GOT3 (cell line): Measurements from ENCODE around the gene PSMB2.

Source experiments
- DNase-seq: peaks from one replicate; lab custom pipeline; 2025; ENCODE audit warnings: mixed read lengths; lab: John Stamatoyannopoulos, UW

PSMB2 gene

DNA sequence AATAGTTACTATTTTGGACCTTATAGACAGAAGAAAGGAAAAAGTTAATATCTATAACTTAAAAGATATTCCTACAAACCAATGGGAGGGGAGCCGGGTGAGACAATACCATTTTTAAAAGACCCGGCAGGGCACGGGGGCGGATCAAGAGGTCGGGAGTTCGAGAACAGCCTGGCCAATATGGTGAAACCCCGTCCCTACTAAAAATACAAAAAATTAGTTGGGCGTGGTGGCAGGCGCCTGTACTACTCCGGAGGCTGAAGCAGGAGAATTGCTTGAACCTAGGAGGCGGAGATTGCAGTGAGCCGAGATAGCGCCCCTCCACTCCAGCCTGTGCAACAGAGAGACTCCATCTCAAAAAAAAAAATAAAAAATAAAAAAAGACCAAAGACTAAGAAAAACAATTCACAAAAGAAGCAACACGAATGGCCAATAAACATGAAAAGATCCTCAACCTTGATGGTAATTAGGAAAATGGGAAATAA is 1.2 kb upstream of the PSMB2 start:
- no peak for DNase-seq

DNA sequence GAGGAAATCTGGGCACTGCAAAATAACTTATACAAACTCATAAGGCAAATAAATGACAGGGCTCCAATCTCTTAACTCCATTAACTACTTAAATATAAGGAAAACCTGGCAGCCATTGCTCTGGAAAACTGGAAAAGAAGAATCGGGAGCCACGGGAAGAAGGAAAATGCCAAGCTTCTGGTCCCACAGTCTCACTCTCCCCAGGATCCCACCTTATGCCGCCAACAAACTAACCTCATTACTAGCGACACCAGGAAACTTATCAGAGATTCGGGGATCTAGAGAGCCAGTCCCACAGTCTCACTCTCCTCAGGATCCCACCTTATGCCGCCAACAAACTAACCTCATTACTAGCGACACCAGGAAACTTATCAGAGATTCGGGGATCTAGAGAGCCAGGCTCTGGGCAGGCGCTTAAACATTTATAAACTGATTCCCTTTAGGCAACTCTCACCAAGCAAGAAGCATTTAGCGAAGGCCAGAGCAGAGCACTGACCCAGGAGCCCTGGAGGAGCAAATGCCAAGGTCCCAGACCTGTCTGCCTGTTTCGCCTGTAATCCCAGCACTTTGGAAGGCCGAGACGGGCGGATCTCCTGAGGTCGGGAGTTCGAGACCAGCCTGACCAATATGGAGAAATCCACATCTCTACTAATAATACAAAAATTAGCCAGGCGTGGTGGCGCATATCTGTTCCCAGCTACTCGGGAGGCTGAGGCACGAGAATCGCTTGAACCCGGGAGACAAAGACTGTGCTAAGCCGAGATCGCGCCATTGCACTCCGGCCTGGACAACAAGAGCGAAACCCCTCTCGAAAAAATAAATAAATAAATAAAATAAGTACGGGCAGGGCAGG is 720 bp downstream of the PSMB2 start:
- DNase-seq, result no peak

DNA sequence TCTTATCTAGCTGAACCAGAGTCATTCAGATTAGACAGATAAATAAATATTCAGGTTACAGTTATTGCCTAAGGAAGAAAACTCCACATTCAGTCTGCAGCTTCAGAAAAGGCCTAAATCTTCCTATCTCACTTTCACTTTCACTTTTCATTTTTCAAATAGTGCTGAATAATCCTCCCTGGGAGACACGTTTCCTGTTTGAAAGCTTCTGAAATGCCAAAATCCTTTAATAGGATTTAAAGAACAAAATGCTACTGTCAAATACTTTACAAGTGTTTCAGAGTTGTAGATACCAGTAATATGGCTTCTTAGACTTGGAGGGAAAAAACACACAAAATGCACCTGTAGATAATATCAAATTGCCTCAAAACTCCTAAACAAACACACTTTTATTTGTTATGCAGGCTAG is 3.9 kb downstream of the PSMB2 start:
- no peak for DNase-seq

DNA sequence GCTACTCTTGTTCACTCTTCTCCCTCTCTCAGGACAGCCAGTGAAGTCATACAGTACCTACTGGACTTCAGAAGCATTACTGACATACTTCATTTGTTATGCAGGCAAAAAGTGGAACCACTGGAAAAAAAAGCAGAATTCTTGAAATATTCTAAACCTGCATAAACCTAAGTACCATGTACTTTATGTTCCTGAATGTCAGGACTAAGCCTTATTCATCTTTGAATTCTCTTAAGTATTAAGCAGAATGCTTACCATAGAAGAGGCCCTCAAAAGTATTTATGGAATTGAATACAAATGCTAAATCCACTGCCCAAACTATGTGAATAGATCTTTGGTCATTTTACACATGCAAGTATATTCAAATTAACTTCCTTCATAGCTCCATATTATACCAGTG is 7.8 kb downstream of the PSMB2 start:
- no peak for DNase-seq

DNA sequence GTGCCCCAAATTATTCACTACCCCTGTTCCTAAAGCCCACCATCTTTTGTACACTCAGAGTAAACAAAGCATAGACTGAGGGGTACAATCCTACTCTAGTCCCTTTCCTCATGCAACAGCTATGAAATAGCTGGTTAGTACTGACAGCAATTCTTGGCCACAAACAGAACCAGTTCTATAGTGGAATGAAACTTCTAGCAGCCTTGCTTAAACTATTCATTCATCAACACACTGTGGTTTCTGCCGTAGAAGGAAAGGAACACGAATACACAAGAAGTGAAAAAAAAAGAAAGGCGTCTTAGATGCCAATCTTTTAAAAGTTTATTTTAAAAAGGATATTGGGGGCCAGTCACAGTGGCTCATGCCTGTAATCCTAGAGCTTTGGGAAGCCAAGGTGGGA is 9.9 kb downstream of the PSMB2 start:
- DNase-seq, result no peak

DNA sequence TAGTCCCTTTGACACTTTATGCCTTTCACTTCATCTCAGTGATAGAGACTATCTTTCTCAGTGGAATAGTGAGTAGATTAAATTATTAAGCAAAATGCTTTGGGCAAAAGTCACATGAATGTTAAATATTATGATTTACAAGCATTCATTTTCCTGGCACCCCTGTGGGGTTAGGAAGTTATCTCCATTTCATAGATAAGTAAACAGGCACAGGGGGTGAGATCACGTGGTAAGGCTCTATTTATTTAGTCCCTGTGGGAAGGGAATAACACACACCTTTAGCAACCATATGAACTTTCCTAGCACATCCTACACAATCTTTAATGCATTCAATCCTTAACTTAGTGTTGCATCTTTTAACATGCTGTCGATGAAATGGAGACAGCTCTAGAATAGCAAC is 12.3 kb downstream of the PSMB2 start:
- DNase-seq, result no peak

DNA sequence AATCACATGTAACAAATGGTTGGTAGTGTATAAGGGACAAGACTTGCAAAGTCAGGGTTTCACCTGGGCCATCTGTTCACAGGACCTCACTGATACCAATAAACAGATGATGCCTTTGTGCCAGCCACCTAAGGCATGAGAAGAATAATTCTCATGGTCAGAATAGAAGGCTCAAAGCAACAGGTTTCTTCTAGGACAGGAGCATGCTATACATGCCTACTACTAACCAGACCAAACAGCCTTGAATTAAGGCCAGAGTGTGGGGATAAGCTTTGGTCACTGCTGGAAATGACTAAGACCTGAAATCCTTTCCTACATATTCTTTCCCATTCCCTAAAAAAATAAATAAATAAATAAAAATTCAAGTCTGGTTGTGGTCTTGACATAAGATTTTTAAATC is 17.5 kb downstream of the PSMB2 start:
- no peak for DNase-seq

DNA sequence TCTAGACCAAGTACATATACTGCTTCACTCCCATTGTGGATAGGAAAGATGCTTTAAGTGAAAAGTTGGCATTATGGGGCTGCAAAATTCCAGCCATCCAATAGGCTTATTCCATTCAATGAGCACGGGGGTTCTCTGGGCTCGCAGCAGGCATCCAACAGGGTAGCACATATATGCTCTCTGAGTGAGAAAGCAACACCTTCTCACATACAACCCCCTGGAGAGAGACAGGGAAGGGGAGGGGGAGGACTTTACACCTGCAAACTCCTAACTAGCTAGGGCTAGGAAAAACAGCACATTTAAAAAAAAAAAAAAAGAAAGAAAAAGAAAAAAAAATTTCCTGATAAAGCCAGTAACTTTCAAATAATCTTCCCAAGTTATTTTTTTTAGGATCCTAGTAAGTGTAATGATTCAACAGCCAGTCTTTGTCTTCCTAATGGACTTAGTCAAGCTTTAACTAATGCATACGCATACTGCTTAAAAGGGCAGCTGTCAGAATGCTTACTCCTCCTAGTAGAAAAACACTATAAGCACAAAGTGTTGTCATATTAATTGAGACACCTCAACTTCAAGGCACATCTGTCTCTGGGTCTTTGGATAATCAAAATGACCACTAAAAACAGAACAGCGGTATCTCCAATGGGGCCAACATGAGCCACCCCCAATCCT is 18.7 kb downstream of the PSMB2 start:
- DNase-seq, result no peak

DNA sequence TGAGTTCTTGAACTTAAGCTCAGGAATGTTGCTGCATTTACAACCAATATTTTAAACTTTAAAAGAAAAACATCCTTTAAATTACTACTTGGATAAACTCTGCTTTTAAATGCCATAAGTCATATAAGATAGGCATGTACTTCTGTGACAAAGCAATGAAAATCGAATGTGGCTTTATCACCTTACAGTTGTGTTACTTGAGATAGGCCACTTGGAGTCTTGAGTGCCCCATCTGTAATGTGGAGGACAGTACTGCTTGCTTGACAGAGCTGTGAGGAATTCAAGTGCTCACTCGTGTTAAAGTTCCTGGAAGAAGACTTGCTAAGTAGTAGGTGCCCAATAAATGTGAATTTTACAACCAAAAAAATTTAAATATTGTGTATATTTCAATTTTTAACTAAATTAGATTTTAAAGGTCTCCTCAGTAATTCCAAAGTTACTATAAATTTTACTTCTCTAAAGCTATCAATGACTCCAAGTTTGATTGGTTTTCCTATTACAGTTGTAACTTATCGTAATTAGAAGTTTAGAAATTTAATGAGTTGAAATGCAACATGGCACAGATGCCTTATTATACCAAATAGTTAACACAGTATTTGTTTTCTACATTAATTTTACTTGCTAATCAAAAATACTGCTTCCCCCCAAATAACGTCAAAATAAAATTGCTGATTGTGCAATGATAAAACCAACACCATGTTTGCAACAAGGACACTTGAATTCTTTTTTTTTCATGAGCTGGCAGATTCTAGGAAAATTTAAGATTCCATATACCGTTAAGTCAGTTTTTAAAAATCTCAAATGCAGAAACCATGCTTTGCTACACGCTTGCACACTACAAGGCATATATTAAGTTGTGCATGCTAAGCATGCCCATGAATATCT is 21.8 kb downstream of the PSMB2 start:
- DNase-seq, result no peak

DNA sequence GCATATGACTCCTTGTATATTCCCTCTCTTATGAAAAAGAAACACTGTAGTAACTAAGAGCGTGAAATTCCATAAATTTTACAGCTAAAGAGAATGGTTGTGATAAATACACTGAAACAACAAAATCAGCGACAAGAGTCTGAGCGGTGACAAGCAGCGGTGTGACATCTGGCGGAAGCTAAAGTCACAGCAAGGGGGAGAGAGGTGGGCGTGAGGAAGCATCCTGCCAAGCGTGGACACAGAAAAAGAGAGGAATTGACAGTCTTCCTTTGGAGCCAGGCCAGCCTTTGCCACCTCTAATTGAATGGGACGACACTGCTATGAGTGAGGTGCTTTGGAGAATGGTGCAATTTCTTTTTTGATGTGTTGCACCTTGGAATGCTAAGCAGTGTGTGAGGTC is 25.9 kb downstream of the PSMB2 start:
- DNase-seq, result no peak

DNA sequence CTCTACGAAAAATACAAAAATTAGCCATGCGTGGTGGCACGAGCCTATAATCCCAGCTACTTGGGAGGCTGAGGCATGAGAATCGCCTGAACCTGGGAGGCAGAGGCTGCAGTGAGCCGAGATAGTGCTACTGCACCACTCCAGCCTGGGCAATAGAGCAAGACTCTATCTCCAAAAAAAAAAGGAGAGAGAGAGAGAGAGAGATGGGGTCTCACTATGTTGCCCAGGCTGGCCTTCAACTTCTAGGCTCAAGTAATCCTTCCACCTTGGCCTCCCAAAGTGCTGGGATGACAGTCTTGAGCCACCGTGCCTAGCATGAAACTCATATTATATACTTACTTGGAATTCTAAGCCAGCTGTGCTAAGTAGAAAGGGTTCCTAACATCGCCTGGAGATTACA is 29.7 kb downstream of the PSMB2 start:
- DNase-seq, result no peak

DNA sequence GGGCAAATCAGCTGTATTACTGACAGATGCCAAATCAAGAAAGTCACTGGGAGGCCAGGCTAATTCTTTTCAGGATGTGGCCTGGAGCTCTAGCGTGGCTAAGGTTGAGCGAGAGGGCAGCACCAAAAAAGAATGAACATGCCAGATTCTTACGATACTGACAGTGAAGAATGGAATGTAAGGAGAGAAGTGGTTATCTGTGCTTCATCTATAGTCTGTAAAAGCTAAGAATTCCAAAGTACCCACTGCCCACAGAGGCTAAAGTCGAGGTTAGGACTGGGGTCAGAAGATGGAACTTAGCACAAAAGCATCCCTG is 35.5 kb downstream of the PSMB2 start:
- DNase-seq, result no peak

DNA sequence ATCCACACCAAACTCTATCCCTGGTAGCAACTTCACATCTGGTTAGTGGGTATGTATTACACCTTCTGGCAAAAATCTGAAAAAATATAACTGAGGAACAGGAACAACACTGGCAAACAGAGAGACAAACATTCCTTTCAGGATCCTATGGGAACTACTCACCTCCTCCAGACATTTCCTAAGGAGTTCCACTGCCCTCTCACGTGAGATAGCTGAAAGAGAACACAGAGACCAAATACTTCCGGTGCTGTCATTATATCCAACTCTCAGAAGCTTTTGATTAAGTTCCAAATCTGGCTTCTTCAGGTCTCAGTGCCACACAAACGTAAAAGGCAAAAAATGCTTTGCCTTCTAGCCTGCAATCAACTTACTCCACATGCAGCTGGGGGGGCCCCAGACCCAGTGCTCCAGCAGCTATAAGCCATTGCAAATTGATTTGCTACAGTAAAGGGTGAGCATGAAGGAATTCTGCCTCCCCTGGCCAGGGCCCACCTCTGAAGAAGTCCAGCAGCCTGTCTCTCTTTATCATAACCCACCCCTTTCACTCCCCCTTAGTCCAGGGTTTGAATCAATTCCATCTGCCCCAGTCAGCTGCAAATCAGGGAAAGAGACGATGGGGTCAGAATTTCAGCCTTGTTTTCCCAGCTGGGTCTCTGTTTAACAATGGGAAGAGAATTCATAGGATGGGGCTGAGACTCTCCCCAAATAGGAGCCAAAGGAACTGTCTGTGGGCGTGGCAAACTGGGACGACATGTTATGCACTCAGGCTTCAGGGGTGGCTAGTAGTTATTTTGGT is 36.1 kb downstream of the PSMB2 start:
- no peak for DNase-seq

DNA sequence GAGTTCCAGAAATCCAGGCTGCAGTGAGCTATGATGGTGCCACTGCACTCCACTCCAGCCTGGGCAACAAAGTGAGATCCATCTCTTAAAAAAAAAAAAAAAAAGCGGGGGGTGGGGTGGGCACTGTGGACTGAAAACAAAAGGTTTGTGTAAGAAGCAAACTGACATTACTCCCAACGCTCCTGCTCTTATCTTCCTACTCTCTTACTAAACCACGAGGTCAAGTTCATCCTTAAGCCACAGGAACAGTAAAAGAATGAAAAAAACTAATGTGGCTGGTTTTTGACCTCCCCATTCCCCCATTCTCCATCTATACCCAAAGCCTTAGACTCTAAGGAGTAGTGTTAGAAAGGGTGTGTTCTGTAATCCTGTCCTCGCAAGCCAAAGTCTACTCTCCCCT is 37.4 kb downstream of the PSMB2 start:
- DNase-seq, result no peak

DNA sequence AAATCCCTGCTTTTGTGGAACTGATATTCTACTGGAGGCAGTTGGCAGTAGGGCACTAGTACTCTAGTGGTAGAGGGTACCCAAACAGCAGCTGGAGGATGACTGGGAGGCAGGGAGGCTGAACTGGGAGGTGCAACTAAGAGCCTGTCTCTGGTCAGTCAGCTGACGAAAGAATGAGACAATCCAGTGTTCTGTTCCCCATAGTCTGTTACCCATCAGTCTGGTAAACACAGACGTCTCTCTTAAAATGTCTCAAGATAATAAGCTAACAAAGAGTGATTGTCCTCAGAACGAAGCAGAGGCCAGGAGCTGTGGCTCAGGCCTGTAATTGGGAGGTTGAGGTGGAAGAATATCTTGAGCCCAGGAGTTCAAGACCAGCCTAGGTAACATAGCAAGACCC is 37.9 kb downstream of the PSMB2 start:
- no peak for DNase-seq

DNA sequence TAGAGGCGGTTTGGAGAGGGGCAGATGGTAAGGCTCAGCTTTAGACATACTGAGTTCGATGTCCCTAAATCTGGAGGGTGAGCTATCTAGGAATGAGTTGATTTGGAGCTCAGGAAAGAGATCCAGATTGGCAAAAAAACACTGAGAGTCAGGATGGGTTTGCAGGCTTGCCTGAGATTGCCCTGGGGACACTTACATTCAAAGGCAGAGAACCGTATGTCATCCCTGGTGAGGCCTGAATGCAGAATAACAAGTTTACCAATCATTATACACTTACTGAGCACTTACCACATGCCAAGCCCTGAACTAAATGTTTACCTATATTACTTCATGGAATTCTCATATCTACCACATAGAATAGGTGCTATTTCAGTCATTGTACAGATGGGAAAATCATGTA is 40.7 kb downstream of the PSMB2 start:
- no peak for DNase-seq

DNA sequence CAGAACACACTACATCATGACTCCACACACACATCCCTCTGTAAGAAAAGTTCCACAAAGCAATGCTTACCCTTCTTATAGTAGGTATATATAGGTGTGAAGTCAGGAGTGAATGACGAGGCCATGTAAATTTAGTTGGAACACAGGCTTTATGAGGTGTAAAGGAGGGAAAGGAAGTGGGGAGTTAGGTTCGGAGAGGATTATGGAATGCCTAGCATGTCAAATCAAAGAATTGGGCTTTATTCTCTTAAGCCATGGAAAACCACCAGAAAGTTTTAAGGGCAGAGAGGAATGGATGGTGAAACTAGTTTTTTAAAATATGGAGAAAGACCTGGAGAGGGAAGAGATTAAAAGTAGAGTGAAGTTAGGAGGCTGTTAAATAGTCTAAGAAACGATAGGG is 41.9 kb downstream of the PSMB2 start:
- DNase-seq, result no peak

DNA sequence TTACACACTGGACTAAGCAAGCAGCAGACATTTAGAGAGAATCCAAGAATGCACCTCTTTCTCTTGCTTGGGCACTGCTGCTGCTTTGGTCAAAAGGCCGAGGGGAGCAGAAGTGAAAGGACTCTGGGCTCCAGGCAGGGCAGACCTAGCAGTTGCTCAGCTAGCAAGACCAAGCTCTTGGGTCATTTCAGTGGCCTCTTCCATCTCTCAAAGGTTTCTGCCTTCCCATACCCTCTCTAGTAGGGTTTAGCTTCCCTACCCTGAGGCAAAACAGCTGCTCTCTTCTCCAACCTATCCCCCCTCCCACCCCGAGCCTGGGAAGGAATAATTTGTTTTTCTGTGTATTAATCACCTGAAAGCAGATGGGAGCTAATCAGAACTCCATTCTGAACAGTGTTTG is 42.4 kb downstream of the PSMB2 start:
- DNase-seq, result no peak

DNA sequence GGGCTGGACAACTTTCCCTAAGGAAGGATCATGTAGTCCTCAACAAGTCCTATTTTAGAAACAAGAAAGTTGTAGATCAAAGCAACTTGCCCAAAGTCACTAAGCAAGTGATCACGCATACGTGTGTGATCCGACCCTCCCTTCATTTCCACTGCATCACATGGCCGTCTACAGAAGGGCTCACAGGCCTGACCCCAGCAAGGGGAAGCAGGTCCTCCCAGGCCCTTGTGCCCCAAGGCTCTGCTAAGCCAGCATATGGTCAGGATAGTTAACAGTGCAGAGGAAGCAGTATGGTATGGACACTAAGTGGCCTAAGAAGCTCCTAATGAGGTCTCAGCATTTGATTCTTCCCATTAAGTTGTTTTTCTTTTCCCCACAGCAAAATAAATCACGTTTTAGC is 43.5 kb downstream of the PSMB2 start:
- DNase-seq, result no peak

DNA sequence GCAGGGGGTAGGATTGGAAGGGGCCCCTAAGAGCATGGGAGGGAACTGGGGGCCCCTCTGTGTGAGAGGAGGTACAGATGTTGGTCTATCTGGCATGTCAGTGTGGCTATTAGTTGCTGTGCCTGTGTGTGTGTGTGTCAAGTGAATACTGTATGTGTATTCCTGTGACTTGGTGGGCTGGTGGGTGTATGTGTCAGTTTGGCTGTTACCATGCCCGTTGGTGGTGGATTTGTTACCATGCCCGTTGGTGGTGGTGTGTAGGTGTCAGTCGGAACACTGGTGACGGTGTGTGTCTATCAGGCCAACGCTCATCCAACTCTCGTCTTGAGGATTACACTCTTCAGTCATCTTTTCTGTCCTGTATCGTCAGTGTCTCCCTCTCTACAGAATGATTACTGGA is 45.6 kb downstream of the PSMB2 start:
- no peak for DNase-seq

DNA sequence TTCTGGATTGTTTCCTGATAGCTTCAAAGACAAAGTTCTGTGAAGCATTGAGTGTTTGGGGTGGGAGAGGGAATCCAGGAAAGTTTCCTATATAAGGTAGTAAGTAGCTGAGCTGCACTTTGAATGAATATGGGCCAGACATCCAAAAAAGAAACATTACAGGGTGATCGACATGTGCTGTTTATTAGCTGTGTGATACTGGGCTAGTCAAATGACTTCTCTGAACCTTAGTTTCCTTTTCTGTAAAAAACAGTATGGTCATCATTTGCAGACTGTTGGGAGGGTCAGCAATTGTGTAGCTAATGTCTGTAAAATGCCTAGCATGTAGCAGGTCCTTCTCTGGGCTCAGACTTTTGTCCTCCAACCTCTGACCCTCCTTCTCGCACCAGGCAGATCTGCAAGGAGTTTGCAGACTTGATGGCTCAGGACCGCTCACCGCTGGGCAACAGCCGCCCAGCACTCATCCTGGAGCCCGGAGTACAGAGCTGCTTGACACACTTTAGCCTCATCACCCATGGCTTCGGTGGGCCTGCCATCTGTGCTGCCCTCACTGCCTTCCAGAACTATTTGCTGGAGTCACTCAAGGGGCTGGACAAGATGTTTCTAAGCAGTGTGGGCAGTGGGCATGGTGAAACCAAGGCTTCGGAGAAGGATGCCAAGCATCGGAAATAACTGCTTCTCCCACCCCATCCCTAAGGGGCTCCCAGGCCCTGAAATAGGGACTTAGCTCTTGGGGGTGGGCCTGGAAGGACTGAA is 47.1 kb downstream of the PSMB2 start:
- no peak for DNase-seq
